Loucy (cell line): ENCODE results near the gene HRH2.

Experiments used
- H2AFZ ChIP-seq: fragments of 200-600 bp; sonication (generic); 2 replicates; pipeline ENCODE4 v1.6.0; 2016; ENCODE audit warnings: antibody characterized with exemption, mild to moderate bottlenecking, low read length, moderate library complexity
- H3F3A ChIP-seq: fragments of 200-600 bp; 2 replicates; pipeline ENCODE4 v1.6.0; 2016; ENCODE audit warnings: antibody characterized with exemption, low read depth, mild to moderate bottlenecking
- H3K27me3 ChIP-seq: fragments of 200-600 bp; sonication (generic); 2 replicates; pipeline ENCODE4 v1.6.1; 2014; ENCODE audit warnings: low read length, mild to moderate bottlenecking; ENCODE audit not compliant: insufficient read depth, poor library complexity, severe bottlenecking
- H3K36me3 ChIP-seq: fragments of 200-600 bp; sonication (generic); 2 replicates; pipeline ENCODE4 v1.6.1; 2016; ENCODE audit warnings: low read length; ENCODE audit not compliant: insufficient read depth
- H3K4me1 ChIP-seq: fragments of 200-600 bp; sonication (generic); 2 replicates; pipeline ENCODE4 v1.5.1; 2014; ENCODE audit warnings: low read length, mild to moderate bottlenecking; ENCODE audit not compliant: insufficient read depth, poor library complexity, severe bottlenecking
- H3K4me2 ChIP-seq: fragments of 200-600 bp; sonication (generic); 2 replicates; pipeline ENCODE4 v1.6.0; 2014; ENCODE audit warnings: antibody characterized with exemption, low read length, low read depth, mild to moderate bottlenecking; ENCODE audit not compliant: poor library complexity, severe bottlenecking
- H3K4me3 ChIP-seq: fragments of 200-600 bp; sonication (generic); 2 replicates; pipeline ENCODE4 v1.5.1; 2014; ENCODE audit warnings: low read length, mild to moderate bottlenecking, mixed read lengths; ENCODE audit not compliant: poor library complexity, severe bottlenecking
- H3K79me2 ChIP-seq: fragments of 200-600 bp; sonication (generic); 2 replicates; pipeline ENCODE4 v1.6.1; 2014; ENCODE audit warnings: low read length; ENCODE audit not compliant: insufficient read depth
- H3K9ac ChIP-seq: fragments of 200-600 bp; sonication (generic); 2 replicates; pipeline ENCODE4 v1.6.0; 2014; ENCODE audit warnings: mild to moderate bottlenecking, low read depth, low read length, moderate library complexity; ENCODE audit not compliant: poor library complexity, severe bottlenecking
- H3K9me2 ChIP-seq: fragments of 200-600 bp; sonication (generic); replicated peaks from 2 replicates; pipeline ENCODE4 v1.6.1; 2016; ENCODE audit warnings: low read depth, low read length, mixed read lengths
- H3K9me3 ChIP-seq: fragments of 200-600 bp; sonication (generic); 2 replicates; pipeline ENCODE4 v1.6.1; 2014; ENCODE audit warnings: mild to moderate bottlenecking, antibody characterized with exemption, low read length, low read depth; ENCODE audit not compliant: insufficient read depth
- H4K20me1 ChIP-seq: fragments of 200-600 bp; sonication (generic); 2 replicates; pipeline ENCODE4 v1.6.0; 2014; ENCODE audit warnings: antibody characterized with exemption, low read length, mild to moderate bottlenecking; ENCODE audit not compliant: insufficient read depth, poor library complexity, severe bottlenecking
- EZH2phosphoT487 ChIP-seq: fragments of 200-600 bp; IDR thresholded peaks from 2 replicates; pipeline ENCODE4 v1.6.1; 2018; ENCODE audit warnings: antibody characterized with exemption, mild to moderate bottlenecking, moderate library complexity, borderline replicate concordance
- TF ChIP-seq, protein P1 (sequence below): fragments of 200-600 bp; sonication (generic); conservative IDR thresholded peaks from 2 replicates; pipeline ENCODE4 v1.5.1; 2014; ENCODE audit warnings: mild to moderate bottlenecking, antibody characterized with exemption, low read length

Gene HRH2

GRCh38 chr5:175652741-175653663 lies 4.9 kb upstream of the HRH2 start:
- H3F3A ChIP-seq = 0 out of 2 replicates have a peak, but pooled peaks cover 5% of the 10 kb centered on the region

DNA sequence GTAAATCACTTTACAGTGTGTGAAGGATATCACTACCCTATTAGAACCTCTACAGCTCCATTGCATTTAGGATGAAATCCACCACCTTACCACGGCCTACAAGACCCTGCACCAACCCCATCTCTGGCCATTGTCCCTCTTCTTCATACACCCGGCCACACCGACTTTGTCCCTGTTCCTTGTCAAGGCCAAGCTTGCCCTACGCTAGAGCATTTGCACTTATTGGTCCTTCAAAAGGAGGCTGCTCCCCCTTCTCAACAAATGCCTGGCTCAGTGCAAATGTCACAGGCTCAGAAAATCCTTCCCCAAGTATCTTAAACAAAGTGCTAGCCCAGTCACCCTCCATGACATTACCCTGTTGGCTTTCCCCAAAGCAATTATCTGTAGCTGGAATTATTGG lies 4.1 kb upstream of the HRH2 start:
- H2AFZ ChIP-seq = no peak overlapping the region
- H3K4me3 ChIP-seq = peak overlapping the region; percentile 51
- no peaks in the 10 kb centered on the region for H3K9me2 ChIP-seq
- peaks cover 11% of the 10 kb centered on the region; the same call in 1 of the 2 replicates for H3K9me3 ChIP-seq
- H4K20me1 ChIP-seq = no peaks in the 10 kb centered on the region
- H3K27me3 ChIP-seq = no peaks in the 10 kb centered on the region
- no peak for TF ChIP-seq EZH2phosphoT487
- TF ChIP-seq, protein P1, sequence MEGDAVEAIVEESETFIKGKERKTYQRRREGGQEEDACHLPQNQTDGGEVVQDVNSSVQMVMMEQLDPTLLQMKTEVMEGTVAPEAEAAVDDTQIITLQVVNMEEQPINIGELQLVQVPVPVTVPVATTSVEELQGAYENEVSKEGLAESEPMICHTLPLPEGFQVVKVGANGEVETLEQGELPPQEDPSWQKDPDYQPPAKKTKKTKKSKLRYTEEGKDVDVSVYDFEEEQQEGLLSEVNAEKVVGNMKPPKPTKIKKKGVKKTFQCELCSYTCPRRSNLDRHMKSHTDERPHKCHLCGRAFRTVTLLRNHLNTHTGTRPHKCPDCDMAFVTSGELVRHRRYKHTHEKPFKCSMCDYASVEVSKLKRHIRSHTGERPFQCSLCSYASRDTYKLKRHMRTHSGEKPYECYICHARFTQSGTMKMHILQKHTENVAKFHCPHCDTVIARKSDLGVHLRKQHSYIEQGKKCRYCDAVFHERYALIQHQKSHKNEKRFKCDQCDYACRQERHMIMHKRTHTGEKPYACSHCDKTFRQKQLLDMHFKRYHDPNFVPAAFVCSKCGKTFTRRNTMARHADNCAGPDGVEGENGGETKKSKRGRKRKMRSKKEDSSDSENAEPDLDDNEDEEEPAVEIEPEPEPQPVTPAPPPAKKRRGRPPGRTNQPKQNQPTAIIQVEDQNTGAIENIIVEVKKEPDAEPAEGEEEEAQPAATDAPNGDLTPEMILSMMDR = no peak
- H3F3A ChIP-seq = 0 out of 2 replicates have a peak, but pooled peaks cover 5% of the 10 kb centered on the region
- H3K4me1 ChIP-seq = peaks cover 41% of the 10 kb centered on the region
- H3K79me2 ChIP-seq = peaks cover 7% of the 10 kb centered on the region; the same call in 1 of the 2 replicates
- H3K4me2 ChIP-seq = peak overlapping the region; percentile 82
- H3K36me3 ChIP-seq = no peaks in the 10 kb centered on the region
- no peak overlapping the region for H3K9ac ChIP-seq

More at GRCh38 chr5:175652741-175653663, 4.9 kb upstream of the HRH2 start:
- H3K27me3 ChIP-seq = no peaks in the 10 kb centered on the region
- H3K36me3 ChIP-seq = no peaks in the 10 kb centered on the region
- peak overlapping the region; percentile 82 for H3K4me2 ChIP-seq
- H3K4me1 ChIP-seq = peaks cover 41% of the 10 kb centered on the region
- H4K20me1 ChIP-seq = no peaks in the 10 kb centered on the region
- no peak overlapping the region for H2AFZ ChIP-seq
- TF ChIP-seq, protein P1 = no peak
- peak; percentile 64; the same call in 1 of the 2 replicates for TF ChIP-seq EZH2phosphoT487
- H3K79me2 ChIP-seq = no peaks in the 10 kb centered on the region
- no peaks in the 10 kb centered on the region for H3K9me2 ChIP-seq
- H3K9ac ChIP-seq = no peak overlapping the region
- H3K4me3 ChIP-seq = peak overlapping the region; percentile 51
- H3K9me3 ChIP-seq = peaks cover 11% of the 10 kb centered on the region; the same call in 1 of the 2 replicates

GRCh38 chr5:175654339-175654738 lies 3.5 kb upstream of the HRH2 start:
- no peak for TF ChIP-seq EZH2phosphoT487
- Histone ChIP-seq H3K27me3 (no peaks in the 10 kb centered on the region), H3K9me2 (no peaks in the 10 kb centered on the region), H2AFZ (no peak overlapping the region), H3K4me3 (no peak overlapping the region), H3K4me2 (peak overlapping the region; percentile 82), H3K9ac (no peak overlapping the region), H4K20me1 (no peaks in the 10 kb centered on the region), H3K79me2 (peaks cover 11% of the 10 kb centered on the region; the same call in 1 of the 2 replicates), H3F3A (0 out of 2 replicates have a peak, but pooled peaks cover 5% of the 10 kb centered on the region), H3K36me3 (no peaks in the 10 kb centered on the region), H3K4me1 (peaks cover 41% of the 10 kb centered on the region), H3K9me3 (peaks cover 10% of the 10 kb centered on the region; the same call in 1 of the 2 replicates)
